WTC11 (cell line): ENCODE measurements around the gene KLHL26. TPM values are rescaled to one million over a fixed set of nuclear protein-coding genes. Genes with fewer than 3 reads are reported as not detected.

ENCODE experiments used
- ATAC-seq: fragments of 200-7000 bp; cut with Tn5 transposase; 2 replicates; pipeline ENCODE4 v1.10.0; 2021; ENCODE audit warnings: mild to moderate bottlenecking, moderate library complexity
- CTCF ChIA-PET: fragments of 300-600 bp; sonication (Branson Sonifier 250); formaldehyde crosslinking; loops from one replicate; lab custom pipeline; 2021; ENCODE audit warnings: antibody characterized with exemption; lab: Charles Lee
- POLR2A ChIA-PET: fragments of 350-600 bp; sonication (Branson Sonifier 250); formaldehyde crosslinking; loops from one replicate; lab custom pipeline; 2021; ENCODE audit warnings: antibody characterized with exemption; lab: Charles Lee
- DNase-seq: peaks from one replicate; pipeline ENCODE4 v3.0.0; 2021; ENCODE audit warnings: low spot score
- H3K27ac Mint-ChIP-seq: 2 replicates; pipeline ENCODE4 v1.8.0; 2021; ENCODE audit warnings: mixed read lengths
- H3K27me3 Mint-ChIP-seq: 2 replicates; pipeline ENCODE4 v1.8.0; 2021; ENCODE audit warnings: low read depth, mild to moderate bottlenecking, moderate library complexity, mixed read lengths
- H3K36me3 Mint-ChIP-seq: 2 replicates; pipeline ENCODE4 v1.8.0; 2021; ENCODE audit warnings: mixed read lengths
- H3K4me1 Mint-ChIP-seq: 2 replicates; pipeline ENCODE4 v1.8.0; 2022; ENCODE audit warnings: mixed read lengths
- H3K4me3 Mint-ChIP-seq: 2 replicates; pipeline ENCODE4 v1.8.0; 2021; ENCODE audit warnings: mild to moderate bottlenecking, moderate library complexity, mixed read lengths
- H3K9me3 Mint-ChIP-seq: 2 replicates; pipeline ENCODE4 v1.8.0; 2021; ENCODE audit warnings: mixed read lengths
- CREB1 ChIP-seq: sonication (generic); formaldehyde crosslinking; IDR thresholded peaks from 2 replicates; pipeline ENCODE4 v1.8.0; 2023; ENCODE audit warnings: mild to moderate bottlenecking, missing genetic modification reagents
- CREM ChIP-seq: sonication (generic); formaldehyde crosslinking; IDR thresholded peaks from 2 replicates; pipeline ENCODE4 v1.8.1; 2022; ENCODE audit warnings: mild to moderate bottlenecking, missing genetic modification reagents, moderate library complexity
- CTCF ChIP-seq: fragments of 200-600 bp; IDR thresholded peaks from 2 replicates; pipeline ENCODE4 v1.8.0; 2022; ENCODE audit warnings: antibody characterized with exemption
- EMX1 ChIP-seq: fragments of 250-450 bp; sonication (Bioruptor Pico); IDR thresholded peaks from 2 replicates; pipeline ENCODE4 v1.8.0; 2021; ENCODE audit warnings: mild to moderate bottlenecking
- FOXP4 ChIP-seq: sonication (generic); formaldehyde crosslinking; IDR thresholded peaks from 2 replicates; pipeline ENCODE4 v1.8.0; 2022; ENCODE audit warnings: mild to moderate bottlenecking, missing genetic modification reagents
- GABPB1 ChIP-seq: sonication (generic); formaldehyde crosslinking; IDR thresholded peaks from 2 replicates; pipeline ENCODE4 v1.8.1; 2023; ENCODE audit warnings: mild to moderate bottlenecking, missing genetic modification reagents
- GTF2I ChIP-seq: fragments of 250-450 bp; sonication (Bioruptor Pico); conservative IDR thresholded peaks from 2 replicates; pipeline ENCODE4 v1.4.0; 2021; ENCODE audit warnings: mild to moderate bottlenecking
- KAT7 ChIP-seq: sonication (generic); formaldehyde crosslinking; IDR thresholded peaks from 2 replicates; pipeline ENCODE4 v1.8.1; 2023; ENCODE audit warnings: missing genetic modification reagents, mild to moderate bottlenecking, borderline replicate concordance
- MYBL2 ChIP-seq: sonication (generic); formaldehyde crosslinking; IDR thresholded peaks from 2 replicates; pipeline ENCODE4 v1.8.1; 2023; ENCODE audit warnings: mild to moderate bottlenecking, moderate library complexity, missing genetic modification reagents
- SOX15 ChIP-seq: fragments of 250-450 bp; sonication (Bioruptor Pico); IDR thresholded peaks from 2 replicates; pipeline ENCODE4 v1.9.0; 2021; ENCODE audit warnings: mild to moderate bottlenecking
- ZNF317 ChIP-seq: sonication (generic); formaldehyde crosslinking; IDR thresholded peaks from 2 replicates; pipeline ENCODE4 v1.8.1; 2023; ENCODE audit warnings: low read depth, mild to moderate bottlenecking, moderate library complexity, missing genetic modification reagents, borderline replicate concordance
- ZNF532 ChIP-seq: fragments of 250-450 bp; sonication (Bioruptor Pico); IDR thresholded peaks from 2 replicates; pipeline ENCODE4 v1.9.0; 2021; ENCODE audit warnings: mild to moderate bottlenecking, borderline replicate concordance
- total RNA-seq: library from RNA; stranded (reverse); gene quantifications from 3 replicates; pipeline ENCODE4 v1.2.3, GENCODE V29; 2021
- TF ChIP-seq, protein P1 (sequence below): fragments of 250-450 bp; sonication (Bioruptor Pico); conservative IDR thresholded peaks from 2 replicates; pipeline ENCODE4 v1.9.0; 2021; ENCODE audit warnings: mild to moderate bottlenecking
- TF ChIP-seq, protein P2 (sequence below): sonication (generic); formaldehyde crosslinking; conservative IDR thresholded peaks from 2 replicates; pipeline ENCODE4 v1.8.1; 2022; ENCODE audit warnings: mild to moderate bottlenecking, missing genetic modification reagents
- TF ChIP-seq, protein P3 (sequence below): sonication (generic); formaldehyde crosslinking; IDR thresholded peaks from 2 replicates; pipeline ENCODE4 v1.8.1; 2022; ENCODE audit warnings: low read depth, mild to moderate bottlenecking, moderate library complexity, missing genetic modification reagents, borderline replicate concordance
- TF ChIP-seq, protein P4 (sequence below): sonication (generic); formaldehyde crosslinking; IDR thresholded peaks from 2 replicates; pipeline ENCODE4 v1.8.1; 2023; ENCODE audit warnings: mild to moderate bottlenecking, moderate library complexity, missing genetic modification reagents
- TF ChIP-seq, protein P5 (sequence below): fragments of 250-450 bp; sonication (Bioruptor Pico); IDR thresholded peaks from 2 replicates; pipeline ENCODE4 v1.9.0; 2021; ENCODE audit warnings: moderate library complexity, mild to moderate bottlenecking, inconsistent platforms, borderline replicate concordance

Gene KLHL26
- total RNA-seq, 1 experiment from 2014 or later = 13.1 TPM

- Mint-ChIP-seq H3K27ac (no peak overlapping the region), H3K9me3 (no peaks in the 10 kb centered on the region), H3K4me1 (peaks cover 4% of the 10 kb centered on the region; the same call in 1 of the 2 replicates), H3K36me3 (no peaks in the 10 kb centered on the region), H3K27me3 (no peaks in the 10 kb centered on the region; the same call in 1 of the 2 replicates), H3K4me3 (no peak overlapping the region)
- ATAC-seq (no peak), DNase-seq (no peak)
- ChIA-PET POLR2A (no interaction called here), CTCF (interaction anchor here (0.9 to 1.3 kb wide), 2 partner anchors 9 to 97 kb away, joined by 3 to 4 read pairs; no protein-coding TSS in a partner anchor)
- TF ChIP-seq GABPB1 (CRISPR knock-in tag) = no peak
- TF ChIP-seq GTF2I (CRISPR knock-in tag) = no peak
- no peak for TF ChIP-seq MYBL2 (CRISPR knock-in tag)
- TF ChIP-seq CREM (CRISPR knock-in tag) = no peak
- TF ChIP-seq, protein P1, sequence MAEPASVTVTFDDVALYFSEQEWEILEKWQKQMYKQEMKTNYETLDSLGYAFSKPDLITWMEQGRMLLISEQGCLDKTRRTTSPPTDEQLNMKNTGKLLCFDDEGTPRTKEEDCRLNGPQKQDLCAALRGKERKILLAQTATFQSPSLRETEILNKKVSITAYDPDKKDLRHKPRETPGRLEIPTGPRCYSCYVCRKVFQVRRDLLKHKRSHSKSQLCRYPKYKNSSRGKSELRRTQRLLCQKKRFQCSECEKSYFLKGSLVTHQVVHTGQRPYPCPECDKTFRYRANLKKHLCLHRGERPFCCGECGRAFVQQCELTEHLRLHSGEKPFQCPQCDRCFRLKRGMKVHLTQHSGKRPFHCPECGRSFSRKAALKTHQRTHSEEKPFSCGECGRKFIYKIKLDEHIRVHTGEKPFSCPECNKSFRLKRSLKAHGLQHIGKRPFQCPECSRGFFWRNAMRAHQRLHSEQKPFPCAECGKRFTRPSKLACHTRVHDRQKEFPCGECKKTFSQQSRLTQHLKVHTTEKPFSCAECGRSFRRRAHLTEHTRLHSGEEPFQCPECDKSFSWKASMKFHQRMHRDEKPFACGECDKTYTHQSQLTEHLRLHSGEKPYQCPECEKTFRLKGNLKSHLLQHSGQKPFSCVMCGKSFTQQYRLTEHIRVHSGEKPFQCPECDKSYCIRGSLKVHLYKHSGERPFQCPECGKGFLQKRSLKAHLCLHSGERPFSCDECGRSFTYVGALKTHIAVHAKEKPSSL (CRISPR knock-in tag) = no peak
- TF ChIP-seq, protein P2, sequence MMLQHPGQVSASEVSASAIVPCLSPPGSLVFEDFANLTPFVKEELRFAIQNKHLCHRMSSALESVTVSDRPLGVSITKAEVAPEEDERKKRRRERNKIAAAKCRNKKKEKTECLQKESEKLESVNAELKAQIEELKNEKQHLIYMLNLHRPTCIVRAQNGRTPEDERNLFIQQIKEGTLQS (CRISPR knock-in tag) = no peak
- no peak for TF ChIP-seq KAT7 (CRISPR knock-in tag)
- TF ChIP-seq, protein P3, sequence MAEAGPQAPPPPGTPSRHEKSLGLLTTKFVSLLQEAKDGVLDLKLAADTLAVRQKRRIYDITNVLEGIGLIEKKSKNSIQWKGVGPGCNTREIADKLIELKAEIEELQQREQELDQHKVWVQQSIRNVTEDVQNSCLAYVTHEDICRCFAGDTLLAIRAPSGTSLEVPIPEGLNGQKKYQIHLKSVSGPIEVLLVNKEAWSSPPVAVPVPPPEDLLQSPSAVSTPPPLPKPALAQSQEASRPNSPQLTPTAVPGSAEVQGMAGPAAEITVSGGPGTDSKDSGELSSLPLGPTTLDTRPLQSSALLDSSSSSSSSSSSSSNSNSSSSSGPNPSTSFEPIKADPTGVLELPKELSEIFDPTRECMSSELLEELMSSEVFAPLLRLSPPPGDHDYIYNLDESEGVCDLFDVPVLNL (CRISPR knock-in tag) = no peak
- TF ChIP-seq FOXP4 (CRISPR knock-in tag) = no peak
- no peak for TF ChIP-seq EMX1 (CRISPR knock-in tag)
- no peak for TF ChIP-seq ZNF532 (CRISPR knock-in tag)
- TF ChIP-seq, protein P4, sequence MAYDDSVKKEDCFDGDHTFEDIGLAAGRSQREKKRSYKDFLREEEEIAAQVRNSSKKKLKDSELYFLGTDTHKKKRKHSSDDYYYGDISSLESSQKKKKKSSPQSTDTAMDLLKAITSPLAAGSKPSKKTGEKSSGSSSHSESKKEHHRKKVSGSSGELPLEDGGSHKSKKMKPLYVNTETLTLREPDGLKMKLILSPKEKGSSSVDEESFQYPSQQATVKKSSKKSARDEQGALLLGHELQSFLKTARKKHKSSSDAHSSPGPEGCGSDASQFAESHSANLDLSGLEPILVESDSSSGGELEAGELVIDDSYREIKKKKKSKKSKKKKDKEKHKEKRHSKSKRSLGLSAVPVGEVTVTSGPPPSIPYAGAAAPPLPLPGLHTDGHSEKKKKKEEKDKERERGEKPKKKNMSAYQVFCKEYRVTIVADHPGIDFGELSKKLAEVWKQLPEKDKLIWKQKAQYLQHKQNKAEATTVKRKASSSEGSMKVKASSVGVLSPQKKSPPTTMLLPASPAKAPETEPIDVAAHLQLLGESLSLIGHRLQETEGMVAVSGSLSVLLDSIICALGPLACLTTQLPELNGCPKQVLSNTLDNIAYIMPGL = no peak
- TF ChIP-seq CREB1 = no peak
- no peak for TF ChIP-seq SOX15 (CRISPR knock-in tag)
- no peak for TF ChIP-seq CTCF
- TF ChIP-seq, protein P5, sequence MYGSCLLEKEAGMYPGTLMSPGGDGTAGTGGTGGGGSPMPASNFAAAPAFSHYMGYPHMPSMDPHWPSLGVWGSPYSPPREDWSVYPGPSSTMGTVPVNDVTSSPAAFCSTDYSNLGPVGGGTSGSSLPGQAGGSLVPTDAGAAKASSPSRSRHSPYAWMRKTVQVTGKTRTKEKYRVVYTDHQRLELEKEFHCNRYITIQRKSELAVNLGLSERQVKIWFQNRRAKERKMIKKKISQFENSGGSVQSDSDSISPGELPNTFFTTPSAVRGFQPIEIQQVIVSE (CRISPR knock-in tag) = no peak
- TF ChIP-seq ZNF317 = no peak
Observed at GRCh38 chr19:18685597-18686190, 48.9 kb downstream of the KLHL26 start.
